HepG2 (cell line): Measurements from ENCODE around the gene DEPDC5. TPM values are rescaled to one million over a fixed set of nuclear protein-coding genes. Genes with fewer than 3 reads are reported as not detected.
"Not testable (repeated sequence)": the region's sequence is repeated elsewhere in the genome, so short reads cannot be mapped to it uniquely, and the experiment has no call there.

Experiments
- ATAC-seq: fragments of 200-7000 bp; cut with Tn5 transposase; 3 replicates; pipeline ENCODE4 v1.9.1; 2020; ENCODE audit warnings: mild to moderate bottlenecking, moderate library complexity
- BruUV-seq: library from RNA; stranded (reverse); fragments of 400-500 nt; replicated peaks from 2 replicates; lab custom pipeline; 2021; lab: Mats Ljungman, UMichigan
- CTCF ChIA-PET: fragments of 300-600 bp; formaldehyde crosslinking; extraction: SDS; loops from one replicate; lab custom pipeline; 2021; ENCODE audit warnings: low total read pairs, inconsistent platforms, low intra/inter-chr PET ratio; lab: Yijun Ruan, JAX
- POLR2A ChIA-PET: fragments of 350-600 bp; sonication (Branson Sonifier 250); formaldehyde crosslinking; loops from one replicate; lab custom pipeline; 2020; ENCODE audit warnings: antibody characterized with exemption, inconsistent platforms; lab: Yijun Ruan, JAX
- DNase-seq: peaks from one replicate; pipeline ENCODE4 v3.0.0-alpha.2; 2015; ENCODE audit warnings: low spot score
- FAIRE-seq: peaks from 3 replicates; lab custom pipeline; 2011; peaks lifted over from hg19 to GRCh38; lab: Jason Lieb, UNC
- H2AFZ ChIP-seq: one replicate; pipeline ENCODE4 v1.6.1; 2011; ENCODE audit warnings: low read length, inconsistent platforms
- H3K27ac ChIP-seq: fragments of 300-600 bp; 3 replicates; pipeline ENCODE4 v1.8.0; 2011; ENCODE audit warnings: mixed run types, mild to moderate bottlenecking, mixed read lengths, low read length, inconsistent platforms; ENCODE audit not compliant: insufficient read depth; ENCODE audit errors: extremely low read length
- H3K27me3 ChIP-seq, 2 experiments: fragments of 200-600 bp in 1 of 2; 2 replicates in 1 of 2; 3 replicates in 1 of 2; pipeline versions ENCODE4 v1.6.0 to v1.8.0; 2011; ENCODE audit warnings: low read length in 2 of 2, mild to moderate bottlenecking in 2 of 2, moderate library complexity in 2 of 2, inconsistent platforms in 1 of 2; ENCODE audit not compliant: insufficient read depth in 2 of 2, control insufficient read depth in 1 of 2
- H3K36me3 ChIP-seq, 2 experiments: fragments of 200-600 bp in 1 of 2; replicated peaks in 1 of 2; 2 replicates in 1 of 2; 3 replicates in 1 of 2; pipeline versions ENCODE4 v1.5.1 to v1.8.0; 2011; ENCODE audit warnings: low read length in 2 of 2, inconsistent platforms in 1 of 2; ENCODE audit not compliant: insufficient read depth in 2 of 2, control insufficient read depth in 1 of 2
- H3K4me1 ChIP-seq: 2 replicates; pipeline ENCODE4 v1.5.1; 2012; ENCODE audit warnings: low read length, inconsistent platforms; ENCODE audit not compliant: insufficient read depth
- H3K4me2 ChIP-seq: 2 replicates; pipeline ENCODE4 v1.6.0; 2011; ENCODE audit warnings: low read depth, low read length, inconsistent platforms
- H3K4me3 ChIP-seq, 3 experiments: fragments of 200-600 bp in 1 of 3; sonication (generic), shearing (Covaris generic) in 1 of 3; replicated peaks in 1 of 3; 2 replicates each; pipeline ENCODE4 v1.5.1; 2011 to 2016; ENCODE audit warnings: low read length in 3 of 3, inconsistent platforms in 2 of 3, low read depth in 2 of 3, mild to moderate bottlenecking in 2 of 3, control low read depth in 1 of 3, mixed read lengths in 1 of 3; ENCODE audit not compliant: insufficient read depth in 1 of 3
- H3K79me2 ChIP-seq: one replicate; pipeline ENCODE4 v1.6.1; 2011; ENCODE audit warnings: low read length, inconsistent platforms; ENCODE audit not compliant: insufficient read depth
- H3K9ac ChIP-seq: 2 replicates; pipeline ENCODE4 v1.6.0; 2011; ENCODE audit warnings: mild to moderate bottlenecking, low read depth, low read length, inconsistent platforms; ENCODE audit not compliant: insufficient read depth
- H3K9me3 ChIP-seq: 2 replicates; pipeline ENCODE4 v1.5.1; 2012; ENCODE audit warnings: mild to moderate bottlenecking, low read length
- H4K20me1 ChIP-seq: 2 replicates; pipeline ENCODE4 v1.6.0; 2011; ENCODE audit warnings: inconsistent platforms, mild to moderate bottlenecking, low read length, moderate library complexity; ENCODE audit not compliant: insufficient read depth
- RFX5 ChIP-seq: IDR thresholded peaks from 2 replicates; pipeline ENCODE4 v1.6.1; 2011; ENCODE audit warnings: low read depth, low read length, improper control_type of control experiment
- ZNF34 ChIP-seq: sonication (generic); formaldehyde crosslinking; IDR thresholded peaks from 2 replicates; pipeline ENCODE4 v1.4.0; 2020; ENCODE audit warnings: mild to moderate bottlenecking, missing genetic modification reagents, borderline replicate concordance
- ZNF441 ChIP-seq: sonication (generic); formaldehyde crosslinking; IDR thresholded peaks from 2 replicates; pipeline ENCODE4 v1.7.0; 2021; ENCODE audit warnings: missing genetic modification reagents, borderline replicate concordance
- ZNF687 ChIP-seq: sonication (generic); formaldehyde crosslinking; IDR thresholded peaks from 2 replicates; pipeline ENCODE4 v1.5.1; 2020; ENCODE audit warnings: mild to moderate bottlenecking, missing genetic modification reagents, moderate library complexity
- ZNF770 ChIP-seq: sonication (generic); formaldehyde crosslinking; IDR thresholded peaks from 2 replicates; pipeline ENCODE4 v1.5.0; 2020; ENCODE audit warnings: mild to moderate bottlenecking, missing genetic modification reagents
- ZXDC ChIP-seq: sonication (generic); formaldehyde crosslinking; IDR thresholded peaks from 2 replicates; pipeline ENCODE4 v1.5.0; 2020; ENCODE audit warnings: mild to moderate bottlenecking, missing genetic modification reagents
- WGBS: methylation state at CpG from one replicate; pipeline ENCODE4 v1.1.6; 2017; ENCODE audit warnings: low lambda C conversion rate; 5-methylcytosine and 5-hydroxymethylcytosine counted together
- in situ Hi-C: cut with HindIII; loops from 2 replicates; pipeline ENCODE4 v1.10.0; 2017; ENCODE audit warnings: low pct_unique_long_range_greater_than_20kb; ENCODE audit not compliant: extremely low pct_ligation_motif_present
- intact Hi-C: fragments of 100-400 bp; cut with micrococcal nuclease; formaldehyde crosslinking; loops from one replicate; pipeline ENCODE4 v1.10.0; 2022; ENCODE audit not compliant: unreplicated experiment
- polyA plus RNA-seq, 8 experiments: library from polyadenylated mRNA; depleted of rRNA in 3 of 8; stranded (reverse) in 7 of 8; unstranded in 1 of 8; fragments of >200 nt; fragmentation: Illumina TruSeq in 4 of 8; extraction: Trizol in 4 of 8; gene quantifications; 2 replicates each; pipeline versions ENCODE4 v1.2.1 to v1.2.3, GENCODE V29; 2011 to 2016; ENCODE audit warnings: low read depth in 4 of 8, missing spikeins in 1 of 8, mixed read lengths in 1 of 8; ENCODE audit not compliant: insufficient read depth in 1 of 8
- total RNA-seq, 5 experiments: library from RNA; depleted of rRNA; stranded (reverse); fragments of >200 nt; fragmentation: Illumina TruSeq; extraction: Trizol; gene quantifications; 2 replicates each; pipeline ENCODE4 v1.2.3, GENCODE V29; 2016; ENCODE audit warnings: low read depth in 1 of 5

Gene DEPDC5
- total and polyA plus RNA-seq, 2 of the 13 experiments (the other 11 are each of a cell fraction or from before 2014, with no cell fraction given), result 9.8 to 12.4 TPM

DNA sequence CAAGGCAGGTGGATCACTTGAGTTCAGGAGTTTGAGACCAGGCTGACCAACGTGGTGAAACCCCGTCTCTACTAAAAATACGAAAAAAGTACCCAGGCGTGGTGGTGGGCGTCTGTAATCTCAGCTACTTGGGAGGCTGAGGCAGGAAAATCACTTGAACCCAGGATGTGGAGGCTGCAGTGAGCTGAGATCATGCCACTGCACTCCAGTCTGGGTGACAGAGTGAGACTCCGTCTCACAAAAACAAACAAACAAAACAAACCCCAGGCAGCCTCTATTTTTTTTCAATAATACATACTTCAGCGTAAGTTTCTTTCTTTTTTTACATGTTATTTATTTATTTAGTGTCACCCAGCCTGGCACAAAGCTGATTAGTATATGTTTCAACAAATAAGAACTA is 60.1 kb downstream of the DEPDC5 start:
- in situ Hi-C loops, H3K4me2 ChIP-seq, H3K27me3 ChIP-seq, H3K79me2 ChIP-seq, H3K9ac ChIP-seq, DNase-seq, H4K20me1 ChIP-seq, H2AFZ ChIP-seq, CTCF ChIA-PET, FAIRE-seq, H3K4me3 ChIP-seq, BruUV-seq, H3K9me3 ChIP-seq, ATAC-seq: not testable (repeated sequence)
- POLR2A ChIA-PET, result interaction anchor here (1.2 to 2.1 kb wide), 5 partner anchors 16 to 183 kb away, joined by 4 to 10 read pairs (median 5); partner anchors contain the start of genes DEPDC5 and PISD
- Histone ChIP-seq H3K36me3 (peaks cover 7 to 28% of the 10 kb centered on the region in 2 experiments; a peak in 4 of 5 replicates), H3K27ac (peak overlapping the region; percentile 88), H3K4me1 (peaks cover 40% of the 10 kb centered on the region)
- TF ChIP-seq ZNF770 (CRISPR knock-in tag) (peak; percentile 28; the same call in 1 of the 2 replicates), ZNF441 (CRISPR knock-in tag) (peak; percentile 92)
- WGBS, result 93% methylated on average over 7 of the region's 7 CpGs
- intact Hi-C loops, result loop anchor here (10.0 kb wide), 1 partner anchor 149 kb away; the partner anchor contains the start of gene PISD

DNA sequence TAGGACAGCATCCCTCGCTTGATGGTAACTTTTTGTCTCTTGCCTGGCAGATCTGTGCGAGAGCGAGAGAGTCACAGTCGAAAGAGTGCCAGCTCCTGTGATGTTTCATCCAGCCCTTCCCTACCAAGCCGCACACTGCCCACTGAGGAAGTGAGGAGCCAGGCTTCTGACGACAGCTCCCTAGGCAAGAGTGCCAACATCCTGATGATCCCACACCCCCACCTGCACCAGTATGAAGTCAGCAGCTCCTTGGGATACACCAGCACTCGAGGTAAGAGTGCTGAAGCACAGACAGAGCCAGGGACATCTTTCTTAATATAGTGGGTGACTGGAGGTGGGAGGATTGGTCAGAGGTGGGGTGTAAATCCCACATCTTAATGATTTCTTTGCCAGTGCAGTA is 61.1 kb downstream of the DEPDC5 start:
- 81% methylated on average over 7 of the region's 7 CpGs for WGBS
- ATAC-seq, result peak; percentile 81

More for the DNA sequence above, 61.1 kb downstream of the DEPDC5 start:
- intact Hi-C loops, result loop anchor here (1.0 to 10.0 kb wide), 2 partner anchors 61 to 150 kb away; partner anchors contain the start of genes DEPDC5 and PISD
- in situ Hi-C loops, result no loop called here
- Histone ChIP-seq H3K4me1 (peaks cover 40% of the 10 kb centered on the region), H3K27me3 (no peaks in the 10 kb centered on the region), H3K79me2 (no peaks in the 10 kb centered on the region), H4K20me1 (no peaks in the 10 kb centered on the region), H3K4me2 (peak overlapping the region; percentile 45), H3K36me3 (peaks cover 7 to 28% of the 10 kb centered on the region in 2 experiments; a peak in 4 of 5 replicates), H2AFZ (no peak overlapping the region), H3K9me3 (no peaks in the 10 kb centered on the region), H3K27ac (peak overlapping the region; percentile 88), H3K4me3 (peak overlapping the region in 1 of 3 experiments; percentile 31; a peak in 1 of 6 replicates), H3K9ac (peak overlapping the region; percentile 51)
- no TSS peak for BruUV-seq
- DNase-seq (no peak), FAIRE-seq (no peak)
- POLR2A ChIA-PET, result interaction anchor here (0.7 to 1.7 kb wide), 11 partner anchors 12 to 155 kb away, joined by 3 to 23 read pairs (median 4); partner anchors contain the start of genes DEPDC5 and PISD
- TF ChIP-seq ZNF687 (CRISPR knock-in tag) (peak; percentile 42), ZNF34 (CRISPR knock-in tag) (0 out of 2 replicates have a peak, but pooled peaks have one; percentile 38), RFX5 (no peak), ZXDC (CRISPR knock-in tag) (no peak)
- CTCF ChIA-PET, result interaction anchor here (0.6 kb wide), 1 partner anchor 166 kb away, joined by 3 read pairs; no protein-coding TSS in a partner anchor
